Stimulated activated CD8-positive, alpha-beta memory T cell treated with anti-CD3 and anti-CD28 coated beads, Interleukin-12 subunit alpha, Interleukin-12 subunit beta, amount 100 ng/mL, for 24 hours (primary cell): ENCODE measurements around the gene CACNA1D.

ENCODE experiments used
- DNase-seq: peaks from one replicate; pipeline ENCODE4 v3.0.0-alpha.2; 2020; ENCODE audit errors: extremely low read depth

CACNA1D gene

DNA sequence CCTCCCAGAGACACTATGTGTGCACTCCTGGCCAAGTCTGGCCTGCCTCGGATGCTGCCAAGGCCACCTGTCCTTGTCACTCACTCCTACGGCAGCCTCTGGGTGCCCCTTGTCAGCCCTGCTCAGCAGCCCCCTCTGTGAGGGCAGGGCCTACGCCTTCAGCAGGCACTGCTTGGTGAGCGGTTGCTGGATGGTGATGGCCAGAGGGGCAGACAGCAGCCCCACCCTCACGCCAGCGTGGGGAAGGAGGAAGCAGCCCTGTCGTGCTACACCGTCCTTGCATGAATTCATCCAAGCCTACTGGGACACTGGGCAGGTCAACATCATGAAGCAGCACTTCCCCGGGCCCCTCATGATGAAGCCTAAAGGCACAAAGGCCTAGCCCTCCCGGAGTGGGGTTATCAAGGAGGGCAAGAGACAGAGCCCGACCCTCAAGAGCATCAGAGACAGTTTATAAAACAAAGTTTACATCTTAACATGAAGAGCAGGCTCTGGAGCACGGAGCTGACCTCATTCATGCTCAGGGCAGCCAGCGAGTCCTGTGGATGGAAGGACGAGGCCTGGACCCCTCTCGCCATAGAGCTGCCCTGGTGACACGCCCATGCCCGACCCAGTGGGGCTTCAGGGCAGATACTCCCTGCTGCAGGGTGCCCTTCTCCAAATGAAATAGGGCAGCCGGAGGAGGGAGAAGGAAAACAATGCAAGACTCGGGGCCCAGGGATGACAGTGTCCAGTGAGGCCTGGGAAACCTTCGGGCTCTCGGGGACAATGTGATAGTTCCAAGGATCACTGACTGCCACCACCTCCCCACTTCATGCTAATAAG is 326.6 kb downstream of the CACNA1D start:
- no peak for DNase-seq

DNA sequence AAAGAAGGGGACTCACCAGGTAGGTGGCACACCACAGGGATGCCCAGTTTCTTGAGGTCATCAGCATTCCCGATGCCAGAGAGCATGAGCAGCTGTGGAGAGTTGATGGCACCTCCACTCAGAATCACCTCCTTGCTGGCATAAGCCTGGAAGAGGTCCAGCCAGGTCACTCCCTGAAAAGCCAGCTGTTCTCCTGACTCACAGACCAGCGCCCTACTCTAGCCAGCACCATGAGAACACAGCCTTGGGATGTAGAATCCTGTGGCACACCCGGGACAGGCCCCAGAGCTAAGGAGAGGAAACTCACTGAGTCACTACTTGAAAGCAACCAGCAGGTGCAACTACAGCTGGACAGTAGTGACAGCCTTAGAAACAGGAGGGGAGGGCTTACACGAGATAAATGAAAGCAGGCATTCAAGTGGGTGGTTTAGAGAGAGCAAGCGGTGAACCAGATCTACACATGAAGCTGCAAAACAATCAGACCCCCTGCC is 327.3 kb downstream of the CACNA1D start:
- no peak for DNase-seq

DNA sequence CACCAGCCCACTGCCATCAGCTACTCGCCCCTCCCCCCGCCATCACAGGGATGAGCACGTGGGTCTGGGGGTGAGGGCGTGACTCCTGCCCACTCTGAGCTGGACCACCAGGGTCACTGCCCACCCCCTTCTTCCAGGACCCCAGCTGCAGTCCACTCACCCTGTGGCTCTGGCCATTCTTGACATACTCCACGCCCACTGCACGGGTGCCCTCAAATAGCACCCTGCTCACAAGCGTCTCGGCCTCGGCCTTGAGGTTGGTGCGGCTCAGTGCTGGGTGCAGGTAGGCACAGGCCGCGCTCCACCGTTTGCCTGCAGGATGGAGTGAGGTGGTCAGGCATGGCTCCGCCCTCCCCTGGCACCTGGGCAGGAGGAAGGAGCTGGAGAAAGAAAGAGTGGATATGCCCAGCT is 327.9 kb downstream of the CACNA1D start:
- no peak for DNase-seq

DNA sequence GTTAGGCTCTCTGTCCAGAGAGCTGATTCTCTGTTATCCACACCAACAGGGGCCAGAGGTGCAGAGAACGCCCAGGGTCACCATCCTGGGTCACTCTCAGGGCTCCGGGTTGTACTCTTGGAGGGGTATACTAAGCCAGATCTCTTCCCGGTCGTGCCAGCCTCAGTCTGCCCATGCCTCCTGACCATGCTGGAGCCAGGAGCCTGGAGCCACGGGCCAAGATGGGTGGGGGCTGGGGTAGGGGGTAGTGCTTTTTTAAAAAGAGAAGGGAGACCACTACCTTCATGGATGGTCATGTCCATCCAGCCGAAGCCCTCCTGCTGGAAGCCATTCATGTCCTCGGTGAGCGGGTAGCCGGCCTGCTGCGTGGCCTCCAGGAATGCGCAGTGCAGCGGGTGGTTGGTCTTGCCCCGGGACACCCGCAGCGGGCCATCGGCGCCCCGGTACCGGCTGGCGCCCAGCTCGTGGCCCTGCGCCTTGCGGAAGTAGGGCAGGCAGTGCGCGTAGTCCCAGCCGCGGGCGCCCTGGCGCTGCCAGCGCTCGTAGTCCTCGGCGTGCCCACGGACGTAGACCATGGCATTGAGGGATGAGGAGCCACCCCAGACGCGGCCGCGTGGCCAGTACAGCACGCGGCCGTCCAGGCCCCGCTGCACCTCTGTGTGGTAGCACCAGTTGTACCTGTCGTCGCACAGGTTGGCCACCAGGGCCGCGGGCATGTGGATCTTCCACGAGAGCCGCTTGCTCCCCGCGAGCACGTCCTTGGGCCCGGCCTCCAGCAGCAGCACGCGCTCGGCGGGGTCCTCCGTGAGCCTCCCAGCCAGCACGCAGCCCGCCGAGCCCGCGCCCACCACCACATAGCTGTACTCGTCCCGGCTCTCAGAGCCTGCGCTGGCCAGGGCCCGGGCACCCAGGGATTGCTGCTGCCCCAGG is 328.9 kb downstream of the CACNA1D start:
- DNase-seq: no peak

DNA sequence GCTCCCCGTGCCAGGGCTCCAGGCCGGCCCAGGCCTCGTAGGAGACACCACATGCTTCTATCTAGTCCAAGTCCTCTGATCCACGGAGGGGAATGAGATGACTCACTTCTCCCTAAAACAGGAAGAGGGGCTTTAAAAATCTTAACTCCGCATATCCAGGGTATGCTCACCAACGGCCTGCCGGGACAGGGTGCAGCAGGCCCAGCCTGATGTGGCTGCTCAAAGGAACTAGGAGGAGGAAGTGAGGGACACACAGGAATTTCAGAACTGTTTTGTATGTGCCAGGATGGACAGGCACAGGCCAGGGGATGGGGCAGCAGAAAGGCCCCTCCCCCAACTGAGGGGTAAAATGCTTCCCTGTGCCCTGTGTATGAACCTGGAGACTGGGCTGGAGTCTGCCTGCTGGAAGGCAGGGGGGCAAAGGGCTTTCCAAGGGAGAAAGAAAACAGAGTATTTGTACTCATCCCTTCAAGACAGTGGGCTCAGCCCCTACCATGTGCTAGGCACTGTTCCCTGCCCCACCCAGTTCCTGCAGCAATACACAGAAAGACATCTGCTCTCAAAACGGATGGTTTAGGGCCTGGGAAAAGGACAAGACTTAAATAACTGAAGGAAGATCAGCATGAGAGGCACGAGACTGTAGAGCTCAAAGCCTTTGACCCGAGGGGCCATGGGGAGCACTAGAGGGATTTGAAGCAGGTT is 329.7 kb downstream of the CACNA1D start:
- no peak for DNase-seq

DNA sequence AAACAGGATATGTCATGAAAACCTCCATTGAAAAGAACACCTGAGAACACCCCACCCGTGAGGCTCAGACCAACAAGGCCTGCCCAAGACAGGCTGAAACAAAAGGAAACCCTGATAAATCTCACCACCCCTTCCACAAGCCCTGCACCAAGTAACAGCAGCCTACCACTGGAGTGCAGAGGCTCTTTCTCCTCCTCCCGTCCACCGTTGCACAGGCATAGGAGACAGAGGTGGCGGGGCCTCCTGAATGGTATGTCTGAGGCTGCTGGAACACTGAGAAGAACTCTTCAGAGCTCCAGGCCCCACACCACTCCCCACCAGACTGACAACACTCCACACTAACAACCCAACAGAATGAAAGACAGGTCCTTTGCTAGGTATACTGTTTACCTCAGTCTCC is 330.4 kb downstream of the CACNA1D start:
- DNase-seq: no peak

DNA sequence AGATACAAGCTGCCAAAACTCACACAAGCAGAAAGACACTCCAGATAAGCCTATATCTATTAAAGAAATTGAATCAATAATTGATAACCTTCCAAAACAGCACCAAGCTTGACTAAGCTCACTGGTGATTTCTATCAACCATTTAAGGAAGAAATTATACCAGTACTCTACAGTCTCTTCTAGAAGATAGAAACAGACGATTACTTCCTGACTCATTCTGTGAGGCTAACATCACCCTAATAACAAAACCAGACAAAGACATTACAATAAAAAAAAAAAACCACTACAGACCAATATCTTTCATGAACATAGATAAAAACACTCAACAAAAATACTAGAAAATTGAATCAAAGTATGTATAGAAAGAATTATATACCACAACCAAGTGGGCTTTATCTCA is 331.6 kb downstream of the CACNA1D start:
- no peak for DNase-seq

DNA sequence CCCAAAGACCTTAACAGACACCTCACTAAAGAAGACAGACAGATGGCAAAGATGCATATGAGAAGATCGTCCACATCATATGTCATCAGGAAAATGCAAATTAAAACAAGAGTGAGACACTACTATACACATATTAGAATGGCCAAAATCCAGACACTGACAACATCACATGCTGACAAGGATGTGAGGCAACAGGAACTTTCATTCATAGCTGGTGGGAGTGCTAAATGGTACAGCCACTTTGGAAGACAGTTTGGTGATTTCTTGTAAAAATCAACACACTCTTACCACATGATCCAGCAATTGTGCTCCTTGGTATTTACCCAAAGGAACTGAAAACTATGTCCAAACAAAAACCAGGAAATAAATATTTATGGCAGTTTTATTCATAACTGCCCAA is 334.2 kb downstream of the CACNA1D start:
- no peak for DNase-seq

DNA sequence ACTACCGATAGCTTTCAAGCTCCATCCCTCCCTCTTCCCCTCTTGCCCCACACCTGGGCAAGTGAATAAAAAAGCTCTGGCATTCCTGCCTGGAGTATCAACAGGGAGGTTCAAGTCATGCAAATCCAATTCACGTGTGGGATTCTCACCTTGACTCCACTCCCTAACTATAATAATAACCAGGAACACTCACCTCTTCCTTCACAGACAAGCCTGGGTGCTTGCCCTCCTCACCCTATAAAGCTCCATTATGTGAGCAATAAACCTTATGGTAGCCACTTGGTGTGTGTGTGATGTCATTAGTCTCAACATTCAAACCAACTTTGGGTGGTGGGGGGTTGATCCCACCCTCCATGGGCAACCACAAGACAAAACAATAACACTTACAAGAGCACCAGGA is 335.2 kb downstream of the CACNA1D start:
- no peak for DNase-seq

DNA sequence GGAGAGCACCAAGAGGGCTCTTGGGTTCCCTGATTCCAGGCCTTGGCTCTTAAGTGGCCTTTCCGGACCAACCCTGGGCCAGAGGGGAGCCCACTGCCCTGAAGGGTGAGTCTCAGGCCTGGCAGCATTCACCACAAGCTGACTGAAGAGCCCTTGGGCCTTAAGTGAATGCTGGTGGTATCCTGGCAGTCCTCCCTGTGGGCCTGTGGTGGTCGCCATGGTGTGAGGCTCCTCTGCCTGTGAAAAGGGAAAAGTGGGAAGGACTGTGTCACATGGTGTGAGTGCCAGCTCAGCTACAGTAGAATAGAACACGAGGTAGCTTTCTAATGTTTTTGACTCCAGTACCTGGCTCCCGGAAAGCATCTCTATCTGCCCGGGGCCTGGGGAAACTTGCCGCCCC is 336.5 kb downstream of the CACNA1D start:
- no peak for DNase-seq

DNA sequence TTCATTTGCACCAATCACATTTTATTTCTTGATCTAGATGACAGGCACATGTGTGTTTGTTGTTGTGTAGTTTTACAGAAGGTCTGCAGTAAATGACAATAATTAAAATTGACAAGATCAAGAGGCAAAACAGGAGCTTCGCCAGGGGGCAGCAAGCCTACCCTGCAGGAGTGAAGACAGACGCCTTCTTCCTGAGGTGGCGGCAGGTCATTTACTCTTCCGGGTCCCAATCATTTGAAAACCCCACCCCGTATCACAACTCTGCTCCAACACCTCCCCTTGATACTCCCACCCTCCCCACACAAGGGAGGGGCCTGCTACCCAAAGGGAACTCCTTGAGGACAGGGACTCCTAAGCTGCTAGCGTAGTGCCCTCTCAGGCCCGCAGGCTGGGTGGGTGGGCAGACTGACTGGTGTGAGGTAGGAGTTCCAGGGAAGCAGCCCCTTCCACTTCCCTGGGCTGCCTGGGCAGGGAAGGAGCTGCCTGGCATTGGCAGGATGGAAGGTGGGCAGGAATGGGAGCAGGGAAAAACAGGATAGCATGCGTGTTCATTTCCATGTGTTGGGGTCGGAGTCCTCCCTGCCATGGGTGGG is 338.7 kb downstream of the CACNA1D start:
- DNase-seq: no peak

DNA sequence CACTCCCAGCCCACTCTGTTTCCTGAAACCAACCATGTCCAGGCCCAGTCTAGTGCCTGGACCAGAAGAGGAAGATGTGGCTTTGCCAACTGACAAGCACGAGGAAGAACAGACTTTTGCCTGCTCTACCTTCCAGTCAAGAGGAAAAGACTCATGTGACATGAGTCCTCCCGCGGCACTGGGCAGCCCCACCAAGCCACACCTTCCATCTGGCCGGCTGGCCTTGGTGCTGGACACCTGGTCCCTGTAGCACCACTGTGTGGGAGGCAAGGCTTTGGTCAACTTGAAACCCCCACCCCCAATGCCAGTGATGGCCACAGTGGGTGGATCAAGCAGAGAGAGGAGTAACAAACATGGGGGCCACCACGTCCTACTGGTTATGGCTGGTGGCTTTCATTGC is 339.3 kb downstream of the CACNA1D start:
- DNase-seq: no peak

DNA sequence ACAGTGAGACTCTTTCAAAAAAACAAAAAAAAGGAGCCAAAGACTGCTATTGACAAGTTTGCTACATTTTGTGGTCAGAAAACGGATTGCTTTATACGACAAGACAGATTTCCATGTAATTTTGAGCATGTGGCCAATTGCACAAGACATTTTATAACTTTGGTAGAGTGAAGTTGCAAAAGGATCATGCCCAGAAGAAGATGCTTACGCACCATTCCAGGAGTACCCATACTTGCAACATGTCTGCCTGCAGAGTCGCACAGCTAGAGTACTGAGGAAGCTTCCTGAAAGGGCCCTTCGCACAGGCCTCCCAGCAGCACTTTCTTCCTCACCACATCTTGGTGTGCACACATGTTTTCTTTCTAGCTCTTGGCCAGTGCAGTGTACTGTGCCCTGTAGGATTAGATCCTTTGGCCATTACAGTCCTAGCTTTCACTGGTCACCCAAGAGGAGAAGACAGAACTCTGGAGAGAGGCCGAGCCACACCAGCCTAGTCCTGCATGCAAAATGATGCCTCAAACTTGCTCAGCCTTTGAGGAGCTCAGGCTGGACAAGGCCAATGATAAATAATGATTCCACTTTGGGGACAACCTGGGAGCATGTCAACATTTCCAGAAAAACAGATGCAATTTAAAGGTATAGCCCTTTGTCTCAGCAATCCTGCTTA is 340.2 kb downstream of the CACNA1D start:
- no peak for DNase-seq

DNA sequence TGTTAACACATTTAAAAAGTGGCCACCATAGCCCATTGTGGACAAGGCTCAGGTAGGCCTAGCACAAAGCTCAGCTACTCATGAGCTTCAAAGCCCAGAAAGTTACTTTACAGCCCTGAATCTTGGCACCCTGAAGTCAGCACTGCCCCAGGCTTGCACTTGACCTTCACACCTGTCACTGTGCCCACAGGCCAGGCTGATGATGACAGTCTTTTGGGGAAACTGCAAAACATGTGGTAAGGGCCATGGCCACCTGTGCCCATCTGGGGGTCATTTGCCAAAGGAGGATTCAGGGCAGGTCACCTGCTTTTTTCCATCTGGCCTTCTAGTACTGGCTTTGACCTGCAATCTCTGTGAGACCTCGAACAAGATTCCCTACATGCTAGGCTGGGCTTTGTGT is 340.8 kb downstream of the CACNA1D start:
- DNase-seq: no peak

DNA sequence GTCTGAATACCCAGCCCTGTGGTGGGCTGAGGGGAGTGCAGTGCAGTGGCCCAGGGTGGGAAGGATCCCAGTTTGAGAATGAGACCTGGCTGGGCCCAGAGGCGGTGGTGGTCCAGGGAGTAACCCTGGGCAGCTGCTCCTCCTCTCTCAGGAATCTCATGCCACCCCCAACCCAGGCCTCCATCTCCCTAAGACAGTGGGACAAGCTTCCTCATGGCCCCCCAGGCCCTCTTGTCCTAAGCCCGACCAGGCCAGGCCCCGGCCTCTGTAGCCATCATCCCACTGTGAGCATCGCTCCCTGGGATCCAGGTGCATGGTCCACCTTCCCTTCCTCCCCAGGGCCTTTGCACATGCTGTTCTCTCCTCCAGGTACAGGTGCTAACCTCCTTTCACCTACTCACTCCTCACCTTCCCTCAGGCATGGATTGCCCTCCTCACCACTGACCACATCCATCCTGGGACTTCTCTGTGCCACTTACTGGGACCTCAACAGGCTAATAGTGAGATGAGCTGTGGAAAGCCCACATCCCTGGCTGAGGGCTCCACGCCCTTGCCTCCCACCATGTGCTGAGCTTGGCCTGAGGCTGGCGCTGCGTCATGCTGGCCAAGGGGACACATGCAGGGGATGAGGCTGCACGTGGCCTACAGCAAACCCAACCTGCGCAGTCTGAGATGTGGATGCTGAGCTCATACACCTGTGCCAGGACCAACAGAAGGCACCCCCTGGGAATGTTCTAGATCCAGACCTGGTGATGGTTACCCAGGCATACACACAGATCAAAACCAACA is 341.9 kb downstream of the CACNA1D start:
- DNase-seq: no peak

DNA sequence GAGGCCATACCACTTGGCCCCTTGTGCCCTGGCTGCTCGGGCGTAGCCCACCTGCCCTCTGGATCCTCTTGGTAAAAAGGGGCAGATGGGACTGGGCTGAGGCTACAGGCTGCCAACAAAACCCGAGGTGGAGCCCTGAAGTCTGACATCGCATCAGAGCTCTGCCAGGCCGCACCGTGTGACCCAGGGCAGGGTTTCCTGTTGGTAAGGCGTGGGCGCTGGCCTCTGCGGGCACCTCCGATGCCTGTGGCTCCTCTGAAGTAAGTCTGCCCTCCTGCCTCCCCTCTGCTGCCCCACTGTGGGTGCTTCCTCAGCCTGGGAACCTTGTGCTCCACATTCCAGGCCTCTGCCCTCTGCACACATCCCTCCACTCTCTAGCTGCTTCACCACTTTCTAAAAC is 342.9 kb downstream of the CACNA1D start:
- no peak for DNase-seq

DNA sequence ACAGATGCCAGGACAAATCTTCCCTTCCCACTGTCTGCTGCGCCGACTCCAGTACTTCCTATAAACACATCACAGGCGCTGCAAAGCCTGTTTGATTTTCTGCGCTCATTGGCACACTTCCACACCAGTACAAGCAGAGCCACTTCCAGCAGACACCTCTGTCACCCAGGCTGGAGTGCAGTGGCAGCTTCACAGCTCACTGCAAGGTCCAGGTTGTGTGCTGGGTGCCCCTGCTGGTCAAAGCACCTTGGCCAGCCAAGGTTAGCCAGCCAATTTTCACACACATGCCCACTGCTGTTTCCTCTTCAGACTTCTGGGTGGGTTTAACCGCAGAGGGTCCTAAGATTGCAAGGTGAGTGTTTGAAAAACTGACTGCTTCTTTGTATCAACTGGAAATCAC is 346.9 kb downstream of the CACNA1D start:
- DNase-seq: no peak

DNA sequence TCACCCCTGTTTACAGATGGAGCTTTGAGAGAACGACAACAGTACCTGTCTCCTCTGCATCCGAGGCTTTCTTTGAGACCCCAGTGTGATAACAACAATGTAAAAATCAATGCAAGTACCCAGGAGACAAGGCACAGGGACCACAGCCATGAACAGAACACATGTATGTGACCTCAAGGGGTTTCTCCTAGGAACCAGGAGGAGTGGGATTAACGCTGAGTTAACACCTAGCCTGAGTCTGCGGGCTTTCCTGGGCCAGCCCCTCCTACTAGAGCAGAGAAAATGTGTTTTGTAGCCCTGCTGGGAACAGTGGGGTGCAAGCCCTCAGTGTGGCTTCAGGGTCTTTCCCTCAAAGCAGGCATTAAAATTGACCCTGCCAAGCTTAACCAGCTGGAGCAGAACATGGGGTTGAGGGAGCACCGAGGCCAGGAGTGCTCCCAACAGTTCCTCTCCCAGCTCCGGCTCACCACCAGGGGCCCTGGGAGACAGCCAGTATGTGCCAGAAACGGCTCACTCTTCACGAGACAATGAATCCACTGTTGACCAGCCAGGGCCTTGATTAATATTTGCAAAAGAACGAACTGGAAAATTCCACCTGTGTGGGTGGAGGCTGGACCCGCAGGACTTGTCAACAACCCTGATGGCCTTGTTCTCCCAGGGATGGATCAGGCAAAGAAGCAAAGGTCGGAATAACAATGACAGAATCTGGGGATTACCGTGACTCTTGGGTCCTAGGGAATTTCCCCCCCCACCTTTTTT is 348.2 kb downstream of the CACNA1D start:
- DNase-seq: no peak
